WERI-Rb-1 (cell line): ENCODE measurements around the gene RASSF5.

ENCODE experiments used
- DNase-seq: peaks from one replicate; pipeline ENCODE4 v3.0.0-alpha.2; 2020
- H3K27ac ChIP-seq: fragments of 250-450 bp; sonication (Bioruptor Pico); 2 replicates; pipeline ENCODE4 v1.5.1; 2020; ENCODE audit warnings: mild to moderate bottlenecking, moderate library complexity
- H3K27me3 ChIP-seq: fragments of 250-450 bp; sonication (Bioruptor Pico); 2 replicates; pipeline ENCODE4 v1.5.1; 2021; ENCODE audit warnings: mild to moderate bottlenecking, low read depth, moderate library complexity; ENCODE audit not compliant: insufficient read depth, severe bottlenecking
- H3K36me3 ChIP-seq: fragments of 250-450 bp; sonication (Bioruptor Pico); 2 replicates; pipeline ENCODE4 v1.5.1; 2020; ENCODE audit warnings: mild to moderate bottlenecking, moderate library complexity
- H3K4me3 ChIP-seq: 2 replicates; pipeline ENCODE4 v1.5.1; 2011; ENCODE audit warnings: low read depth, mild to moderate bottlenecking, control low read depth, low read length
- H3K9me3 ChIP-seq: fragments of 250-450 bp; sonication (Bioruptor Pico); 2 replicates; pipeline ENCODE4 v1.5.1; 2021; ENCODE audit warnings: mild to moderate bottlenecking, moderate library complexity; ENCODE audit not compliant: severe bottlenecking
- TF ChIP-seq, protein P1 (sequence below): IDR thresholded peaks from 2 replicates; pipeline ENCODE4 v1.5.1; 2011; ENCODE audit warnings: low read depth, mild to moderate bottlenecking, control low read depth, inconsistent platforms, low read length

The RASSF5 gene

DNA sequence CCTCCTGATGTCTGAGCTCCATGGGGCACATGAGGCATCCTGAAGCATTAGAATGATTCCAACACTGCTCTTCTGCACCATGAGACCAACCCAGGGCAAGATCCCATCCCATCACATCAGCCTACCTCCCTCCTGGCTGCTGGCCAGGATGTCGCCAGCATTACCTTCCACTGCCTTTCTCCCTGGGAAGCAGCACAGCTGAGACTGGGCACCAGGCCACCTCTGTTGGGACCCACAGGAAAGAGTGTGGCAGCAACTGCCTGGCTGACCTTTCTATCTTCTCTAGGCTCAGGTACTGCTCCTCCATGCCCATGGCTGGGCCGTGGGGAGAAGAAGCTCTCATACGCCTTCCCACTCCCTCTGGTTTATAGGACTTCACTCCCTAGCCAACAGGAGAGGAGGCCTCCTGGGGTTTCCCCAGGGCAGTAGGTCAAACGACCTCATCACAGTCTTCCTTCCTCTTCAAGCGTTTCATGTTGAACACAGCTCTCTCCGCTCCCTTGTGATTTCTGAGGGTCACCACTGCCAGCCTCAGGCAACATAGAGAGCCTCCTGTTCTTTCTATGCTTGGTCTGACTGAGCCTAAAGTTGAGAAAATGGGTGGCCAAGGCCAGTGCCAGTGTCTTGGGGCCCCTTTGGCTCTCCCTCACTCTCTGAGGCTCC is 11.1 kb upstream of the RASSF5 start:
- no peak overlapping the region for H3K27ac ChIP-seq
- no peak overlapping the region for H3K4me3 ChIP-seq
- DNase-seq, result no peak
- no peaks in the 10 kb centered on the region for H3K27me3 ChIP-seq
- TF ChIP-seq, protein P1, sequence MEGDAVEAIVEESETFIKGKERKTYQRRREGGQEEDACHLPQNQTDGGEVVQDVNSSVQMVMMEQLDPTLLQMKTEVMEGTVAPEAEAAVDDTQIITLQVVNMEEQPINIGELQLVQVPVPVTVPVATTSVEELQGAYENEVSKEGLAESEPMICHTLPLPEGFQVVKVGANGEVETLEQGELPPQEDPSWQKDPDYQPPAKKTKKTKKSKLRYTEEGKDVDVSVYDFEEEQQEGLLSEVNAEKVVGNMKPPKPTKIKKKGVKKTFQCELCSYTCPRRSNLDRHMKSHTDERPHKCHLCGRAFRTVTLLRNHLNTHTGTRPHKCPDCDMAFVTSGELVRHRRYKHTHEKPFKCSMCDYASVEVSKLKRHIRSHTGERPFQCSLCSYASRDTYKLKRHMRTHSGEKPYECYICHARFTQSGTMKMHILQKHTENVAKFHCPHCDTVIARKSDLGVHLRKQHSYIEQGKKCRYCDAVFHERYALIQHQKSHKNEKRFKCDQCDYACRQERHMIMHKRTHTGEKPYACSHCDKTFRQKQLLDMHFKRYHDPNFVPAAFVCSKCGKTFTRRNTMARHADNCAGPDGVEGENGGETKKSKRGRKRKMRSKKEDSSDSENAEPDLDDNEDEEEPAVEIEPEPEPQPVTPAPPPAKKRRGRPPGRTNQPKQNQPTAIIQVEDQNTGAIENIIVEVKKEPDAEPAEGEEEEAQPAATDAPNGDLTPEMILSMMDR, result no peak
- H3K36me3 ChIP-seq, result no peaks in the 10 kb centered on the region
- H3K9me3 ChIP-seq, result no peaks in the 10 kb centered on the region

DNA sequence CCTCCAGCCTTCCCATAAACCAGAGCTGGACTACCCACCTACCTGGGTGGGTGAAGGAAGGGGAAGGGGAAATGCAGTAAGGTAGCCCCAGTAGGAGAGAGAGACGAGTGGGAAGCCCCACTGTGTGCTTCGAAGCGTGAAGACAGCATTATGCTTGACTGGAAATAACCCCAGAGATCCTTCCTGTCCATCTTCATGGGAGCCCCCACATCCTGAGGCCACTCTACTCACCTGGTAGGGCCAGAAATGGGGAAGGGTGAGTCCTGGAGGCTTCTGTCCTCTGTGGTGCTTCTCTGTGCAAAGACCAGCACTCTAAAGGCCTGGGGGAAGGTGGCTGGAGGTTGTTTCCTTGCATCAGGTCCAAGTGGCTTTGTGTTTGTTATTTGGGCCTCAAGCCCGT is 10.0 kb upstream of the RASSF5 start:
- TF ChIP-seq, protein P1, result no peak
- DNase-seq, result no peak
- Histone ChIP-seq H3K27ac (no peak overlapping the region), H3K9me3 (no peaks in the 10 kb centered on the region), H3K36me3 (no peaks in the 10 kb centered on the region), H3K4me3 (no peak overlapping the region), H3K27me3 (no peaks in the 10 kb centered on the region)

DNA sequence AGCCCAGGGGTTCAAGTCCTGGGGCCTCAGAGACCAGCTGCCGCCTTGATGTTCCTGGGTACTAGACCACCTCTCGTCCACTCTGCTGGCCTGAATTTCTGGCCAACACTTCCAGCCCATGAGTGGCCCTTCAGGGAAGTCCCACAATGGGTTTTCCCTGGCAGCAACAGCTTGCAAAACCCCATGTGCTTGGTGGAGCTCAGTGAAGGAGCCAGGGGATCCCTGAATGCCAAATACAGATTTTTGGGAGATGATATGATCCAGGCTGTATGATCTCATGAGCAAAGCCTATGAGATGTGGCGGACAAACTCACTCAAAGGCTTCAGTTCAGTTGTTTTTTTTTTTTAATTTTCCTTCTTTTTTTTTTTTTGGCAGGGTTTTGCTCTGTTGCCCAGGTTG is 9.6 kb upstream of the RASSF5 start:
- no peak for DNase-seq
- no peaks in the 10 kb centered on the region for H3K27me3 ChIP-seq
- no peak overlapping the region for H3K27ac ChIP-seq
- H3K4me3 ChIP-seq, result no peak overlapping the region
- no peaks in the 10 kb centered on the region for H3K9me3 ChIP-seq
- no peaks in the 10 kb centered on the region for H3K36me3 ChIP-seq
- TF ChIP-seq, protein P1, result no peak

DNA sequence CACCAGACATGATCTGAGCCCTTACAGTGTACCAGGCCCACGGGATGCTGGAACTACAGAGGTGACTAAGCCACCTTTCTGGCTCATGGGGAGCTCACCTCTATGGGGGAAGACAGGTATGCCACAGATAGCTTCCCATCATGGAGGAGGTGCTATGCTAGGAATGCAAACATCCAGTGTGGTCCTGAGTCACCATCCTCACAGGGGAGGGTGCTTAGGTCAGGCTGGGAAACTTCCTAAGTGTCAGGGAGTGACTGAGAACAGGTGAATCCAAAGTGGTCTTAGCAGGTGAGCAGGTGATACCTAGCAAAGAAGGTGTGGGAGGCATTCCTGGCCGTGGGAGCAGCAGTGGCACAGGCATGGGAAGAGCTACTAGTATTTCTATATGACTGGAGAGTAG is 8.6 kb upstream of the RASSF5 start:
- Histone ChIP-seq H3K27ac (no peak overlapping the region), H3K36me3 (no peaks in the 10 kb centered on the region), H3K4me3 (no peak overlapping the region), H3K9me3 (no peaks in the 10 kb centered on the region), H3K27me3 (no peaks in the 10 kb centered on the region)
- no peak for DNase-seq
- TF ChIP-seq, protein P1, result no peak

DNA sequence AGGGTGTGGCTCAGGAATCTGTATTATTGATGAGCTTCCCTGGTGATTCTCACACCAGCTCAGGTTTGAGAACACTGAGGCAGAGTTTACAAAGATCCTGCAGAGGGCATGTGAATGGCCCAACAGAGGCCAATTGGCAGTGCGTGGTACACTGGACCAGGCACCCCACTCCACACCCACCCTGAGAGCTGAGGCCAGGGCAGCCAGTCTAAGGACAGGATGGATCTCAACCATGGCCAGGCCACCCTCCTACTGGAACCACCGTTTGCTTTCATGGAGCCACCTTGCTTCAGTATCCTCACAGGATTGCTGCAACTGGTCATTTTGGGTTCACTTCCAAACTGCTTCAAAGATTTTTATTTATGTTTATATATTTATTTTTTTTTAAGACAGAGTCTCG is 7.3 kb upstream of the RASSF5 start:
- Histone ChIP-seq H3K27ac (no peak overlapping the region), H3K27me3 (no peaks in the 10 kb centered on the region), H3K9me3 (no peaks in the 10 kb centered on the region), H3K36me3 (no peaks in the 10 kb centered on the region), H3K4me3 (no peak overlapping the region)
- TF ChIP-seq, protein P1, result no peak
- DNase-seq, result no peak

DNA sequence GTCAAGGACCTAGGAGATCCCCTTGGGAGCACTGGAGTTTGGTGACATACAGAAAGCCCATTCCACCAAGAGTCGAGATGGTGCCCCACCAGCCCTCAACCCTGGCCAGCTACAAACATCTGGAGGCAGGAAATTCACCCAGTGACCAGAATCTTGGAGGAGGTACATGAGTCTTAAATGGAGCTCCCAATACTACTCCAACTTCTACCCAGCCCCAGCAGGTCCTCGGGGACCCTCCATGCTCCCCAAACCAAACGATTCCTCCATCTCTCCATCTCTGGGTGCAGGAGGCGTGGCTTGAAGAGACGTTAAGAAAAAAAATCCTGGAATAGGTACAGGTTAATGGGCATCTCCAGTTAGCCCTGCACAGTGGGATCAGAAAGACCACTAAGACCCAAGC is 5.5 kb upstream of the RASSF5 start:
- TF ChIP-seq, protein P1, result no peak
- Histone ChIP-seq H3K27ac (no peak overlapping the region), H3K27me3 (peaks cover 3% of the 10 kb centered on the region), H3K9me3 (no peaks in the 10 kb centered on the region), H3K36me3 (no peaks in the 10 kb centered on the region), H3K4me3 (no peak overlapping the region)
- DNase-seq, result no peak
